GM18909 (cell line): ENCODE data around the gene CORIN.
A peak's percentile ranks its signal among the peaks of the same experiment; 100 is the strongest.
"Not testable (repeated sequence)": the region's sequence is repeated elsewhere in the genome, so short reads cannot be mapped to it uniquely, and the experiment has no call there.

ENCODE experiments used
- ATAC-seq: cut with Tn5 transposase; IDR thresholded peaks from one replicate; pipeline ENCODE4 v1.9.1; 2021; ENCODE audit warnings: mild to moderate bottlenecking; ENCODE audit not compliant: unreplicated experiment, poor library complexity

The CORIN gene

DNA sequence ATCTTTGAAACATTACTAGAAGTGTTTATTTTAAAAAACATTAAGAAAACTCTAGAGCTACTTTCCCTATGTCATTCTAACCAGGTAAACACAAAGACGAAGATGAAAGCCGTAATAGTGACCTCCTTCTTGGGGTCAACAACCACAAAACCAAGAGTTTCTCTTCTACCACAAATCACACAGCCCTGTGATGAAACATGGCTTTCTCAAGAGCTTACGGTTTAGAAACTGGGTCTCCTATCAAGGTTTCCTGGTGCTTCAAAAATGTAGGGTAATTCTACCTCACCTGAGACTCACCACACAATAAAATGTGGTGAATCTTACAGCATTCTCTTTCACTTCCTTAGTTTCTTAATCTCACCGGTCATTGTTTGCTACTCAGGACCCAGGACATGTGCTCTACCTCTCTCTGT is 50.9 kb downstream of the CORIN start:
- ATAC-seq = peak; percentile 95

DNA sequence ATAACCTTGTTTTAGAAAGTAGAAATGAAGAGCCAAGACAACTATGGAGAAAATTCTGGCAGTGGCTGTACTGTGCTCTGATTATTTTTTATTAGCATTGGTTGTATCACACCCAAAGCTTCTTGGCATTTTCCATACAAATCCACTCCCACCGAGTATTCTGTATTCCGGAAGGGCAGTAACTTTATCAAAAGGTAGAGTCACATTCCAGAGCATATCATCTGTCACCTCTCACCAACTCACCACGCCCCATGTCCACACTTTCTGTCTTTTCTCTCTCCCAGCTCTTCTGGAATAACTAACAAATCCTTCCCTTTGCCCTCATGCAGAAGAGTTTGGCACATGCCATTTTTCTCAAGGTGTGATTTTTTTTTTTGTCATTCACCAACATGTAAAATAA is 52.7 kb downstream of the CORIN start:
- no peak for ATAC-seq

DNA sequence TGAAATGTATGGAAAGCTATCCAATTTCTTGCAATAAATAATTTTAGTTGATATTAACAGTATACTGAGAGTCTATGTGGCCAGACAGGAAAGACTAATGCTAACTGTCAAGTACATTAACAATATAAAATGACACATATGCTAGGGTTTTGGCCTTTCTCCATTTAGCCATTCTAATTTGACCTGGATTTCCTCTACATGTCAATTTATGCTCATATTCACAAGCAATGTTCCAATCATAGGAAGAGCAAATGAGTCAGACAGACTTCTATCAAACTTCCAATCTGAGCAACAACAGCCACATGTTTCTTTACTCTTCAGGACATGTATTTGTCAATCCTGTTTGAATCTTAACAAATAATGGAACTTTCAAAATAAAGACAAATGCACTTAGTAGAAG is 53.6 kb downstream of the CORIN start:
- ATAC-seq = no peak

DNA sequence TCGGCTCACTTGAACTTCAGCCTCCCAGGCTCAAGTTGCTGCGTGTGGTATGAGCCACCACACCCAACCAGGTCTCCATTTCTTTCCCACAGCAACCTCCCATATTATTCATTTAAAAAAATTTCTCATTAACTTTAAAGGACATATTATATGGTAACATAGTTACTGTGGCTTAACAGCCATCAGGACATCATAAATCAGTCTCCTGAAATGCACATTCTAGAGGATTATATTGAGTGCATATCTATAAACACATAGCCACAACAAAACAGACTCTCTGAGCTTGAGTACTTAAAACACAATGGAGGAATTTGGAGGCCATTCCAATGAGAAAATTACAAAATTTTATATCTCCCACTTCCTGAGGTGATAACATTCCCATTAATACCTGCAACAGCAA is 61.5 kb downstream of the CORIN start:
- no peak for ATAC-seq

DNA sequence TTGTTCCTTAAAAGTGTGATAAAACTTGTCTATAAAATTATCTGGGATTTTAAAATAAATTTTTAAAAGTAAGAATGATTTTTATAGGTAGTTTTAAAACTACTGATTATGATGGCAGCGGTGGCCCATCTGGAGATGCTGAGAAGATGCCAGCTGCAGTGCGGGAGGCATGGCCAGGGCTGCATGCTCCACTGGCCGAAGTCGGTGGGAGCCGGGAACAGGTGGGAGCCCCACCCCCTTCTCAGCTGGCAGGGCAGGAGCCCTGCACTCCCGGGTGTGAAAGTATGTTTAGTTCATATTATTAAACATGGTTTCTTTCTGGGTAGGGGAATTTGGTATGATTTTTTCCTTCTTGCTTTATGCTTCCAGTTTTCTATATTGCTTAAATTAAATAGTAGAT is 63.8 kb downstream of the CORIN start:
- no peak for ATAC-seq

DNA sequence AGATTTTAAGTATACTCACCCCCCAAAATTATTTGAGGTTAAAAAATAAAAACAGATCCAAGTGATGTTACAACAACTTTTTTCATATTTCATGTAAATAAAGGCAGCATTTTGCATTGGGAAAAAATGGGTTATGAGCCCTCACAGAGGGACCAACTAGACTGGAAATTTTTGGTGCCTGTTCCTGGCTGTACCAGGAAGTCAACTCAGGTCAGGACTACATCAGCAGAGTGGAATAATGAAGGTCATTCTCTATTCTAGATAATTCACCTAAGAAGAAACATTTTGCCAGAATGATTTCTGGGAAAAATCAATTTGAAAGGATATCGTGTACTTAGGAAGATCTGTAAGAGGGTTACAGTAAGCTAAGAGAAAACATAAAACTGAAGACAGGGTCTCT is 66.8 kb downstream of the CORIN start:
- no peak for ATAC-seq

DNA sequence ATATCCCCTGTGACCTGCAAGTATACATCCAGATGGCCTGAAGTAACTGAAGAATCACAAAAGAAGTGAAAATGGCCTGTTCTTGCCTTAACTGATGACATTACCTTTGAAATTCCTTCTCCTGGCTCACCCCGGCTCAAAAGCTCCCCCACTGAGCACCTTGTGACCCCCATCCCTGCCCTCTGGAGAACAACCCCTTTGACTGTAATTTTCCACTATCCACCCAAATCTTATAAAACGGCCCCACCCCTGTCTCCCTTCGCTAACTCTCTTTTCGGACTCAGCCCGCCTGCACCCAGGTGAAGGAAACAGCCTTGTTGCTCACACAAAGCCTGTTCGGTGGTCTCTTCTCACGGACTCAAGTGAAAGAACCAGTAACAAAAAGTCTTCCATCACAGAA is 69.9 kb downstream of the CORIN start:
- ATAC-seq = not testable (repeated sequence)

DNA sequence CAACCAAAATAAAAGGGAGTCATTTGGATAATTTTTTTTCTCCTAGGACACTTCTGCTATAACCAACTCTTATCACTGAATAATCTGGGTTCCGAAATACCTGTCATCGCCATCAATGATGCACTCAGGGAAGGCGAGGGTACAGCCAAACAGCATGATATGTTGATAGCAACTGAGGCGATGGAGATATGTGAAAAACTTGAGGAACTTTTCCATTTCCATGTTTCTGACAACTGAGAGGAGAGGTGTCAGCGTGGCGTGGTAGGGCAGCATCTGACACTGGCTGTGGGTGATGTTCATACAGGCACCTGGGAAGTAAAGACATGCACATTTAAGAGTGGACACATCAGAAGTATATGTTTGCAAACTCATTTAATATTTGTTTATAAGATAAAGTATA is 74.6 kb downstream of the CORIN start:
- no peak for ATAC-seq

DNA sequence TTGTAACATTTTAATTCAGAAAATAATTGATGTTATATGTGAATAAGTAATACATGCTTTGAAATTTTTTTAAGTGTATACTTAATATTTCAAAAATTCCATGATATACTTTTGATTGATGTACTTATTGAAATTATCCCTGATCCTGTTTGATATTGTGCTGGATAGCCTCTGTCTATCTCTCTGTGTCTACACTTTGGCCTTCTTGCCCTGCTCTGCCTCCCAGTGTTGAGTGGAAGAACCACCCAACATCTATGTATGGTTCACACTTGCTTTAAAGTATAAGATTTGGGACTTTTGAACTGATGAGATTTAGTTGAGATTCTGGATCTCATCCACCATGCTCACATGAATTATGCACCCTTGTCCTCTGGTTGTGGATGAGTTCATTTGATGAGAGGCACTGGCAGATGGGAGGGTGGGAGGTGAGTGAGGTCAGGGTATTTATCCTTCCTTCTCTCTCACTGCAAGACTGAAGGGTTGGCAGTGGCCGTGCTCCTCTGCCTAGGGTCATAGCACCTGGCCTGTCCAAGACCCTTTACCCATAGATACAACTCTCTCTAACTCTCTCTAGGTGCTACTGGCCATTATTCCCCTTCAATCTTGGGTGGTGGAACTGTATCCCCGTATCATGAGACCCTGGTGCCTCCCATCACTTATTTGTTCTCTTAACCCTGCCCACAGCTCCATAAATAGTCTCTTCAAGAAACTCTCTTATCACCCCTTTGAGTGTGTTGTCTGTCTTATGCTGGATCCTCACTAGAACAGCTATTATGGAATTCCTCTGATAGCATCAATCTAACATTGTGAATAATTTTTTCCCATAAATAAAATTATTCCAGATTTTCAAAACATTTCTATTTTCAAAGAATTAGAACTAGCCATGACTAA is 75.2 kb downstream of the CORIN start:
- ATAC-seq = no peak

DNA sequence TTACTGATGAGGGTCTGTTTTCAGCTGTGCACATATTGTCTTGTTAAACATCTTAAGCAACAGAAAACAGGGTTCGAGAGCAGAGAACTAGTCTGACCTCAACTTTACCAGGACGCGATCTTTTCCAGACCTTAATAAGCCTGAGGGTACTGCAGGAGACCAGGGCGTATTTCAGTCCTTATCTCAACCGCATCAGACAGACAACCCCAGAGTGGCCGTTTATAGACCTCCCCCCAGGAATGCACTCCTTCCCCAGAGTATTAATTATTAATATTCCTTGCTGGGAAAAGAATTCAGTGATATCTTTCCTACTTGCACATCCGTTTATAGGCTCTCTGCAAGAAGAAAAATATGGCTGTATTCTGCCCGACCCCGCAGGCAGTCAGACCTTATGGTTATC is 84.6 kb downstream of the CORIN start:
- not testable (repeated sequence) for ATAC-seq

DNA sequence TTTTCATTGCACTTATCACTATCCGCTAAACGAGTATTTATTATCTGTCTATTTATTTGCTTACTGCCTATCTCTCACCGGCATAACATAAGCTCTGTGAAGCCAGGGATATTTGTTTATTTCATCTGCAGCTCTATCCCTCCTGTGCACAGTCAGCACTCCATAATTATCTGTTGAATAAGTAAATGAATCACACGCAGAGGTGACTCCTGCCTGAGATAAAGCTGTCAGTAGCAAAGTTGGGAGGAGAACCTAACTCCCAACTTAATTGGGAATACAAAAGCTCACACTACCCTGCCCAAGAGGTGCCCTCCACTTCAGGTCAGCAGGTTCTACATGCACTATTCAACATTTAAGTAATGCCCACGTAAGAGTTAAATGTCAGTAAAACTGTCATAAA is 85.7 kb downstream of the CORIN start:
- no peak for ATAC-seq

DNA sequence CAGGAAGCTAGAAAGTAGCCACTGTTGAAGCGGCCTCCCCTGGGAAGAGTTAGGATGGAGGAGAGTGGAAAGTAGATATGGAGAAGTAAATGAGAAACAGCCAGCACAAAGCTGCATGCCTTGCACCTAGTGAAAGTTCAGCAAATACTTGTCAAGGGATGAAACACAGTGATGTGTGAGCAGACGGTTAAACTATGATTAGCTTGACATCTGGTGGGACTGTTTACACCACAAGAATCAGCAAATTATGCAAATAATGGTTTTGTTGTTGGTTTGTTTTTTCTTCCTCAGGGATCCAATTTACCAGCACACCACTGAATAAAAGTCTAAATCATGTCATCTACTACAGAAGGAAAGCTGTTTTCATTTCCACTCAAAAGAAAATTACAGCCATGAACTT is 87.1 kb downstream of the CORIN start:
- no peak for ATAC-seq

DNA sequence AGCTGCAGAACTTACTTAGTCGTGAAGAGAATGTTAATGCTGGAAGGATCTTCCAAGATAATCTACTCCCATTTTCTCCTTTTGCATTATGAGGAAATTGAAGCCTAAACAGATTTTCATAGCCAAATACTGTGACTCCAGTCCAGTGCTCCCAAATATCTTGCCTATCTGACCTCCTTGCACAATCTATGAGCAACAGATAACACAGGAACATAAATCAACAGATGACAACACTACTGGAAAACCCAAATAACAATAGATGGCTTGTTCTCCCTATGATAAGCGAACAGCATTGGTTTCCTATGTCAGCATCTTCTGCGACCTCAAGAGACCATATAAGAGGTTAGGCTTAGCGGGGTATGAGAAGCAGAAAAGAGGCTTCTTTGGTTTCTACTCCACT is 88.0 kb downstream of the CORIN start:
- ATAC-seq = no peak

DNA sequence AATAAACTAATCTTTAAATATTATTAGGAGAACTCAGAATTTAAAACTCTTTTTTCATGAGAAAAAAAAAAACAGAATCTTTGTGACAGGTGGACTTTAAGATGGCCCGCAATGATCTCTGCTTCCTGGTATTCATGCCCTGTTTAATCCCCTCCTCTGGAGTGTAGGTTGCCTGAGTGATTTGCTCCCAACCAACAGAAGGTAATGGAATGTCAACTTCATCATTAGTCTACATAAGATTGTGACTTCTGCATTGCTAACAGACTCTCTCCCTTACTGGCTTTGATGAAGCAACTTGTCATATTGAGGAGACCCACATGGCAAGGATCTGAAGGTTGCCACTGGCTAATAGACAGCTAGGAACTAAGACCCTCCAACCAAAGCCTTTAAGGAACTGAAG is 88.8 kb downstream of the CORIN start:
- no peak for ATAC-seq

DNA sequence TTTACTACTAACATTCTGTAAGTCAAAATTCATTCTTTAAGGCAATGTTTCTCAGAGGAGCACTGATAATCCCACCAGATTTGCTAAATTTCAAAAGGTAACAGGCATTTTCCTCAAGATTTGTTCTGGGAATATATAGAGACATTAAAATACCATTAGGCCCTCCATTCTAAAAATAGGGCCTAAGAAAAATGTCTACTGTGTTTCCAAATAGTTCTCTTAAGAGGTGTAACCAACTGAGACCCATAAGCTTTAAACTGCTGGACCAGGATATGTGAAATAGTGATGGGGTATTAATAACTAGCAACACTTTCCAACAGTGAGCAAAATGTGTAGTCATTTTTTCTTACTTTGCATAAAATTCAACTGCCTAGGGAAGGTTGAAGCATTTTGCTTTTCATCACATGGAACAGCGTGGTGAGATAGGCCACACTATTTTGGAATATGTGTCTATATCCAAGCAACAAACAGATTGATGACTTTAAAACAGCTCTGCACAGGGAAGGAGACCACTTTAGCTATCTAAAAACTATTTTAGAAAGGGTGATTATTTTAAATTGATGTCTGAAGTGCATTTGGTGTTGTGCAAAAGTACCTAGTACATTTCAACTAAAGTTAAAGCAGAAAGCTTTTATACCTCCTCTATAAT is 89.9 kb downstream of the CORIN start:
- ATAC-seq = no peak

DNA sequence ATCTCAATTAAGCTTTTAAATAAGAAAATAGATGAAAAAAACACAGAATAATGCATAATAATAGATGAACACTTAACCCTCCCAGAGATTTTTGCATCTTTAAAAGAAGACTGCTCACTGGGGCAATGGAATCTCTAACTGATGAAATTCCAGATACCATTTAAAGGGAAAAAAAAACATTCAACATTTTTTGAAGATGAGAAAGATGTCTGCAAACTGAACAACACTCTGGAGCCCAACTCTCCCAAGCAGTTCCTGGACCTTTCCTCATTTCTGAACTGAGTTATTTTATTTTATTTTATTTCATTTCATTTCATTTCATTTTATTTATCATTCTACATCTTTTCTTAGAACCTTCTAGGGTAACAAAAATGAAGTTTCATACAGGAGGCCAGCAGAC is 90.7 kb downstream of the CORIN start:
- ATAC-seq = no peak

DNA sequence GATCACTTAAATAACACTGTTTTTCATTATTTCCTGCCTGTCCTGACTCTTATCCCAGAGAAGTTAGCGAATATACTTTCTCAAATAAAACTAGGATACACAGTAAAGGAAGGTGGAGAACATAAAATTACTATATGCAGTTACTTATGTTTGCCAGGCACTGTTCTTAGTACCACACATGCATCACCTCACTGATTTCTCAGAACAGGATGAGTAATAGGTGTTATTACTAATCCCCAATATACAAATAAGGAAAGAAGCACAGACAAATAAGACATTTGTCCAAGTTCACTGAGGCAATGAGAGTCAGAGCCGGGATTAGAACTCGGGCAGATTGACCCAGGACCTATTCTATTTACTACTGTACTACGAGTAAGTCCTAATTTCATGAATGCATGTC is 91.7 kb downstream of the CORIN start:
- no peak for ATAC-seq

DNA sequence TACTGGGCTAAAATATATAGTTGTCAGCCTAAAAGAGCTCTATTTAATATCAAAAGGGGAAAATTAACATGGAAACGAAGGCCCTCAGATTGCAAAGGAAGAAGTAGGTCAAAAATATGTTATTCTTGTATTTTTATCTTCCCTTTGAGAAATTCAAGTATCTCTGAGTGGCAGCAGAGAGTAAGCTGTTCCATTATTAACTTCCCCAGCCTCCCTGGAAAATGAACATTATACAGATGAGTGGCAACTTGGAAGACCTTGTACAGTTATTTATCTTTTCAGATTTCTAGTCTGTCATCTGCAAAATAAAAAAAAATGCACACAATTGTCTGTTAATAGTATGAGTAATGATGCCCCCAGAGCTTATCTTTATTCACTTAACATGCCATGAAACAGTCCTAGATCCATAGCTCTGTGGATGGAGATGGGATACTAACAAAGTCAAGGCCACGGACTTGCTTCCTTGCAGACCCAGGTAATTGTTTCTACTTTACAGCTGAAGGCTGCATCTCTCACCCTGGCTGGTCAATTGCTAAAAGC is 93.0 kb downstream of the CORIN start:
- no peak for ATAC-seq

DNA sequence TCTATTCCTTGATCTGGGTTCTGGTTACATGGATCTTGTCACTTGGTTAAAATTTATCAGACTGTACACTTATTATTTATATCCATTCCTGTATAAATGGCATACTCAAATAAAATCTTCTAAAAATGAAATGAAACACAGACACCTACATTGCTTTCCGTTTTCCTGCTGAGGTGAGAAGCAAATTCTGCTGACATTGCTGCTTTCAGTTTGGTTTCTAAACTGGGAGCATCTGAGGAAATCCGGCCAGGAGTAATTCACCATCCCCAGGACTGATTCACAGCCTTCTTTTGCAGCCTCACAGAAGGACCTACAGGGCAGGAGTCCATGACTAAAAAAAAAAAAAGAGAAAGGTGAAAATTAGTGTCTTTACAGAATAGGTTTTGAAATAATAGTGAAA is 93.6 kb downstream of the CORIN start:
- no peak for ATAC-seq

DNA sequence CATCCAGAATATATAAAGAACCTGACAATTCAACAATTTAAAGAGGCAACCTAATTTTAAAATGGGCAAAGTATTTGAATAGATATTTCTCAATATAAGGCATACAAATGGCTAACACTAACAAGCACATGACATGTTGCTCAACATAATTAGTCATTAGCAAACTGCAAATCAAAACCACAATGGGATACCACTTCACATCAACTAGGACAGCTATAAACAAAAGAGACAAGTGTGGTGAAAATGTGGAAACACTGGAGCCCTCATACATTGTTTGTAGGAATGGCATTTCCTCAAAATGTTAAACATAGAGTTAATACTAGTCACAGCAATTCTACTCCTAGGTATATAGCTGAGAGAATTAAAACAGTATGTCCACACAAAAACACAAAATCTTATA is 96.7 kb downstream of the CORIN start:
- ATAC-seq = no peak

DNA sequence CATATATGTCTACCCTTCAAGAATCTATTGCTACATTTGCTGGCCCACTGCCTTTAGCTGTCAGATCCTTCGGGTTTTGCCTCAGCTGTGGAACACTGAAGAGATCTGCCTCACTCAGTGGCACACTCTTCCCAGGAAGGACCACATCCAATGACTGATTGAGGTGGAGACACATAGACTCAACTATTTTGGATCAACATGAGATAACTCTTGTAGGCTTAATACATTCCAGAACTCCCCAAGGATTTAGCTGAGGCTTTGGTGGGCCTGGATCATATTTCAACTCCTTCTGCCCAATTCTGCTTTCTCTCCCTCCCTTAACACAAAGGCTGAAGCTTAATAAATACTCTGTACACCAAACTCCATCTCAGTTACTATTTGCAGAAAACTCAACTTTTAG is 100.5 kb downstream of the CORIN start:
- ATAC-seq = no peak

DNA sequence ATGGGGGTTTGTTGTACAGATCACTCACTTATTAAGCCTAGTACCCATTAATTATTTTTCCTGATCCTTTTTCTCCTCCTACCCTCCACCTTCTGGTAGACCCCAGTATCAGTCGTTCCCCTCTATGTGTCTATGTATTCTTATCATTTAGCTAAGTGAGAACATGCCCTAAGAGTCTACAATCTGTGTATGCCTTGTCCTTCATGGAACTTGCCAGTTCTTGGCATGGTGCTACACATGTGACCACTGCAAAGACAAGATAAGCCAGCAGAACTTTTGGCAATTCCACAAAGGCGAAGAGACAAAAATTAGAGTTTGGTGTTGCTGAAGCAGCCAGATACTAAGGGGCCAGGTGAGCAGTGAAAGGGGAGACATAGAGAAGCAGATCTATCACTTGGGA is 101.3 kb downstream of the CORIN start:
- ATAC-seq = no peak
